ENCODE results near the gene STARD3. TPM values are rescaled to one million over a fixed set of nuclear protein-coding genes. Genes with fewer than 3 reads are reported as not detected.
A peak's percentile ranks its signal among the peaks of the same experiment; 100 is the strongest.

Gene STARD3
- total and polyA plus RNA-seq, 2 of the 13 experiments (the other 11 are each of a cell fraction or from before 2014, with no cell fraction given): 34.6 to 100 TPM

GRCh38 chr17:39665642-39666224, 28.8 kb downstream of the STARD3 start (continued):
- TF ChIP-seq HINFP (CRISPR knock-in tag; IDR thresholded peaks at IDR 0.05; ENCODE audit: low read depth) (no peak), MYC (CRISPR knock-in tag; IDR thresholded peaks at IDR 0.05; ENCODE audit: borderline replicate concordance) (no peak), MEIS2 (CRISPR knock-in tag; IDR thresholded peaks at IDR 0.05) (no peak), PLRG1 (conservative IDR thresholded peaks at IDR 0.05) (no peak), ZNF441 (CRISPR knock-in tag; IDR thresholded peaks at IDR 0.05; ENCODE audit: borderline replicate concordance) (no peak), YEATS2 (CRISPR knock-in tag; IDR thresholded peaks at IDR 0.05; ENCODE audit: borderline replicate concordance) (no peak), CBX2 (IDR thresholded peaks at IDR 0.05; ENCODE audit: low read depth, low read length) (no peak), CBX2 (CRISPR knock-in tag; IDR thresholded peaks at IDR 0.05; ENCODE audit: low read depth) (no peak), JUN (CRISPR knock-in tag; IDR thresholded peaks at IDR 0.05) (no peak), AGO1 (IDR thresholded peaks at IDR 0.05; ENCODE audit: low read depth, low read length, poor library complexity, severe bottlenecking) (peak; percentile 66), ZNF530 (CRISPR knock-in tag; IDR thresholded peaks at IDR 0.05; ENCODE audit: low read depth) (no peak), SRF (IDR thresholded peaks at IDR 0.05; ENCODE audit: low read depth, low read length) (no peak), HMG20B (CRISPR knock-in tag; conservative IDR thresholded peaks at IDR 0.05) (no peak), KDM2A (CRISPR knock-in tag; IDR thresholded peaks at IDR 0.05; ENCODE audit: borderline replicate concordance, low read depth) (peak; percentile 30; the same call in 1 of the 2 replicates), HIVEP1 (CRISPR knock-in tag; IDR thresholded peaks at IDR 0.05) (peak; percentile 12; the same call in 1 of the 2 replicates)
- TF ChIP-seq, protein P1, sequence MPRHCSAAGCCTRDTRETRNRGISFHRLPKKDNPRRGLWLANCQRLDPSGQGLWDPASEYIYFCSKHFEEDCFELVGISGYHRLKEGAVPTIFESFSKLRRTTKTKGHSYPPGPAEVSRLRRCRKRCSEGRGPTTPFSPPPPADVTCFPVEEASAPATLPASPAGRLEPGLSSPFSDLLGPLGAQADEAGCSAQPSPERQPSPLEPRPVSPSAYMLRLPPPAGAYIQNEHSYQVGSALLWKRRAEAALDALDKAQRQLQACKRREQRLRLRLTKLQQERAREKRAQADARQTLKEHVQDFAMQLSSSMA (CRISPR knock-in tag; IDR thresholded peaks at IDR 0.05): no peak
- TF ChIP-seq, protein P2, sequence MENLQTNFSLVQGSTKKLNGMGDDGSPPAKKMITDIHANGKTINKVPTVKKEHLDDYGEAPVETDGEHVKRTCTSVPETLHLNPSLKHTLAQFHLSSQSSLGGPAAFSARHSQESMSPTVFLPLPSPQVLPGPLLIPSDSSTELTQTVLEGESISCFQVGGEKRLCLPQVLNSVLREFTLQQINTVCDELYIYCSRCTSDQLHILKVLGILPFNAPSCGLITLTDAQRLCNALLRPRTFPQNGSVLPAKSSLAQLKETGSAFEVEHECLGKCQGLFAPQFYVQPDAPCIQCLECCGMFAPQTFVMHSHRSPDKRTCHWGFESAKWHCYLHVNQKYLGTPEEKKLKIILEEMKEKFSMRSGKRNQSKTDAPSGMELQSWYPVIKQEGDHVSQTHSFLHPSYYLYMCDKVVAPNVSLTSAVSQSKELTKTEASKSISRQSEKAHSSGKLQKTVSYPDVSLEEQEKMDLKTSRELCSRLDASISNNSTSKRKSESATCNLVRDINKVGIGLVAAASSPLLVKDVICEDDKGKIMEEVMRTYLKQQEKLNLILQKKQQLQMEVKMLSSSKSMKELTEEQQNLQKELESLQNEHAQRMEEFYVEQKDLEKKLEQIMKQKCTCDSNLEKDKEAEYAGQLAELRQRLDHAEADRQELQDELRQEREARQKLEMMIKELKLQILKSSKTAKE (CRISPR knock-in tag; IDR thresholded peaks at IDR 0.05; ENCODE audit: borderline replicate concordance): no peak
- TF ChIP-seq, protein P3, sequence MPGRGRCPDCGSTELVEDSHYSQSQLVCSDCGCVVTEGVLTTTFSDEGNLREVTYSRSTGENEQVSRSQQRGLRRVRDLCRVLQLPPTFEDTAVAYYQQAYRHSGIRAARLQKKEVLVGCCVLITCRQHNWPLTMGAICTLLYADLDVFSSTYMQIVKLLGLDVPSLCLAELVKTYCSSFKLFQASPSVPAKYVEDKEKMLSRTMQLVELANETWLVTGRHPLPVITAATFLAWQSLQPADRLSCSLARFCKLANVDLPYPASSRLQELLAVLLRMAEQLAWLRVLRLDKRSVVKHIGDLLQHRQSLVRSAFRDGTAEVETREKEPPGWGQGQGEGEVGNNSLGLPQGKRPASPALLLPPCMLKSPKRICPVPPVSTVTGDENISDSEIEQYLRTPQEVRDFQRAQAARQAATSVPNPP (CRISPR knock-in tag; IDR thresholded peaks at IDR 0.05): no peak
- TF ChIP-seq, protein P4, sequence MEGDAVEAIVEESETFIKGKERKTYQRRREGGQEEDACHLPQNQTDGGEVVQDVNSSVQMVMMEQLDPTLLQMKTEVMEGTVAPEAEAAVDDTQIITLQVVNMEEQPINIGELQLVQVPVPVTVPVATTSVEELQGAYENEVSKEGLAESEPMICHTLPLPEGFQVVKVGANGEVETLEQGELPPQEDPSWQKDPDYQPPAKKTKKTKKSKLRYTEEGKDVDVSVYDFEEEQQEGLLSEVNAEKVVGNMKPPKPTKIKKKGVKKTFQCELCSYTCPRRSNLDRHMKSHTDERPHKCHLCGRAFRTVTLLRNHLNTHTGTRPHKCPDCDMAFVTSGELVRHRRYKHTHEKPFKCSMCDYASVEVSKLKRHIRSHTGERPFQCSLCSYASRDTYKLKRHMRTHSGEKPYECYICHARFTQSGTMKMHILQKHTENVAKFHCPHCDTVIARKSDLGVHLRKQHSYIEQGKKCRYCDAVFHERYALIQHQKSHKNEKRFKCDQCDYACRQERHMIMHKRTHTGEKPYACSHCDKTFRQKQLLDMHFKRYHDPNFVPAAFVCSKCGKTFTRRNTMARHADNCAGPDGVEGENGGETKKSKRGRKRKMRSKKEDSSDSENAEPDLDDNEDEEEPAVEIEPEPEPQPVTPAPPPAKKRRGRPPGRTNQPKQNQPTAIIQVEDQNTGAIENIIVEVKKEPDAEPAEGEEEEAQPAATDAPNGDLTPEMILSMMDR (CRISPR knock-in tag; IDR thresholded peaks at IDR 0.05): peak; percentile 3

Data from HepG2 (cell line).